GM23338 (cell line): ENCODE data around the gene MSMB. TPM values are rescaled to one million over a fixed set of nuclear protein-coding genes. Genes with fewer than 3 reads are reported as not detected.

ENCODE experiments used
- ATAC-seq: fragments of 200-7000 bp; cut with Tn5 transposase; 3 replicates; pipeline ENCODE4 v1.9.1; 2020
- DNase-seq: peaks from one replicate; pipeline ENCODE4 v3.0.0-alpha.2; 2015; ENCODE audit warnings: low spot score
- H2AFZ ChIP-seq: fragments of 200-600 bp; sonication (generic); 2 replicates; pipeline ENCODE4 v1.8.0; 2016; ENCODE audit warnings: antibody characterized with exemption, mild to moderate bottlenecking, moderate library complexity
- H3F3A ChIP-seq: fragments of 200-600 bp; sonication (generic); replicated peaks from 2 replicates; pipeline ENCODE4 v1.8.0; 2017; ENCODE audit warnings: antibody characterized with exemption, mixed run types, low read depth
- H3K27ac ChIP-seq: fragments of 200-600 bp; sonication (generic); 2 replicates; pipeline ENCODE4 v1.6.1; 2016; ENCODE audit warnings: low read depth
- H3K27me3 ChIP-seq: fragments of 200-600 bp; sonication (generic); 2 replicates; pipeline ENCODE4 v1.8.0; 2016; ENCODE audit warnings: mild to moderate bottlenecking, mixed run types, moderate library complexity; ENCODE audit not compliant: insufficient read depth
- H3K36me3 ChIP-seq: fragments of 200-600 bp; sonication (generic); 2 replicates; pipeline ENCODE4 v1.8.0; 2016; ENCODE audit warnings: mild to moderate bottlenecking; ENCODE audit not compliant: insufficient read depth
- H3K4me1 ChIP-seq: fragments of 200-600 bp; sonication (generic); 2 replicates; pipeline ENCODE4 v1.8.0; 2016; ENCODE audit warnings: mild to moderate bottlenecking, moderate library complexity; ENCODE audit not compliant: insufficient read depth
- H3K4me2 ChIP-seq: fragments of 200-600 bp; sonication (generic); 2 replicates; pipeline ENCODE4 v1.7.1; 2017; ENCODE audit warnings: mixed run types
- H3K4me3 ChIP-seq: fragments of 200-600 bp; sonication (generic); 2 replicates; pipeline ENCODE4 v1.6.1; 2016; ENCODE audit warnings: mixed run types
- H3K79me2 ChIP-seq: fragments of 200-600 bp; sonication (generic); replicated peaks from 2 replicates; pipeline ENCODE4 v1.8.0; 2017; ENCODE audit warnings: mild to moderate bottlenecking; ENCODE audit not compliant: insufficient read depth
- H3K9me2 ChIP-seq: fragments of 200-600 bp; sonication (generic); 2 replicates; pipeline ENCODE4 v1.8.0; 2017; ENCODE audit not compliant: insufficient read depth
- H4K20me1 ChIP-seq: fragments of 200-600 bp; sonication (generic); replicated peaks from 2 replicates; pipeline ENCODE4 v1.8.0; 2017; ENCODE audit warnings: mild to moderate bottlenecking; ENCODE audit not compliant: insufficient read depth
- H3K27ac Mint-ChIP-seq: 2 replicates; pipeline ENCODE4 v1.8.0; 2020; ENCODE audit warnings: inconsistent platforms, mild to moderate bottlenecking, moderate library complexity, mixed read lengths
- H3K27me3 Mint-ChIP-seq: 3 replicates; pipeline ENCODE4 v1.8.0; 2022; ENCODE audit warnings: low read depth, mild to moderate bottlenecking, moderate library complexity, mixed read lengths, inconsistent platforms; ENCODE audit not compliant: insufficient read depth, poor library complexity
- H3K36me3 Mint-ChIP-seq: 3 replicates; pipeline ENCODE4 v1.8.0; 2021; ENCODE audit warnings: low read depth, mild to moderate bottlenecking, inconsistent platforms, moderate library complexity, mixed read lengths
- H3K4me1 Mint-ChIP-seq: 3 replicates; pipeline ENCODE4 v1.8.0; 2020; ENCODE audit warnings: mild to moderate bottlenecking, inconsistent platforms, mixed read lengths
- H3K4me3 Mint-ChIP-seq: 3 replicates; pipeline ENCODE4 v1.8.0; 2021; ENCODE audit warnings: moderate library complexity, mild to moderate bottlenecking, inconsistent platforms, mixed read lengths
- H3K9me3 Mint-ChIP-seq: 3 replicates; pipeline ENCODE4 v1.8.0; 2020; ENCODE audit warnings: moderate library complexity, mild to moderate bottlenecking, inconsistent platforms, mixed read lengths
- CREB1 ChIP-seq: fragments of 250-450 bp; sonication (Bioruptor Pico); IDR thresholded peaks from 2 replicates; pipeline ENCODE4 v1.5.0; 2020; ENCODE audit warnings: low read depth, mild to moderate bottlenecking, moderate library complexity
- CTCF ChIP-seq, 2 experiments: fragments of 200-600 bp in 1 of 2; sonication (generic) in 1 of 2; conservative IDR thresholded peaks; 2 replicates each; pipeline versions ENCODE4 v1.5.1 to v1.6.1; 2016 to 2017; ENCODE audit warnings: antibody characterized with exemption in 2 of 2, low read depth in 2 of 2, mild to moderate bottlenecking in 2 of 2, moderate library complexity in 1 of 2
- EZH2 ChIP-seq: fragments of 200-600 bp; sonication (generic); IDR thresholded peaks from one replicate; pipeline ENCODE4 v1.8.0; 2017; ENCODE audit warnings: antibody characterized with exemption, mild to moderate bottlenecking, low read depth; ENCODE audit not compliant: unreplicated experiment
- EZH2phosphoT487 ChIP-seq: fragments of 200-600 bp; sonication (generic); IDR thresholded peaks from one replicate; pipeline ENCODE4 v1.8.1; 2018; ENCODE audit warnings: antibody characterized with exemption; ENCODE audit not compliant: unreplicated experiment
- JUNB ChIP-seq: IDR thresholded peaks from one replicate; pipeline ENCODE4 v1.6.1; 2016; ENCODE audit warnings: antibody characterized with exemption; ENCODE audit not compliant: unreplicated experiment
- NANOG ChIP-seq: IDR thresholded peaks from 2 replicates; pipeline ENCODE4 v1.6.1; 2016; ENCODE audit warnings: antibody characterized with exemption, borderline replicate concordance
- POLR2AphosphoS5 ChIP-seq: IDR thresholded peaks from 2 replicates; pipeline ENCODE4 v1.6.1; 2016; ENCODE audit warnings: antibody characterized with exemption, low read depth
- REST ChIP-seq: IDR thresholded peaks from one replicate; pipeline ENCODE4 v1.6.1; 2018; ENCODE audit warnings: antibody characterized with exemption; ENCODE audit not compliant: unreplicated experiment
- STAT1 ChIP-seq: IDR thresholded peaks from one replicate; pipeline ENCODE4 v1.6.1; 2016; ENCODE audit warnings: antibody characterized with exemption; ENCODE audit not compliant: unreplicated experiment
- ZNF114 ChIP-seq: fragments of 250-450 bp; sonication (Bioruptor Pico); IDR thresholded peaks from 2 replicates; pipeline ENCODE4 v1.5.0; 2020; ENCODE audit warnings: mild to moderate bottlenecking, moderate library complexity
- ZNF331 ChIP-seq: fragments of 250-450 bp; sonication (Bioruptor Pico); IDR thresholded peaks from 2 replicates; pipeline ENCODE4 v1.5.0; 2020; ENCODE audit warnings: low read depth, mild to moderate bottlenecking, moderate library complexity
- ZNF462 ChIP-seq: fragments of 250-450 bp; sonication (Bioruptor Pico); IDR thresholded peaks from 2 replicates; pipeline ENCODE4 v1.5.0; 2020; ENCODE audit warnings: mild to moderate bottlenecking, moderate library complexity
- polyA plus RNA-seq: library from polyadenylated mRNA; unstranded; fragments of >200 nt; fragmentation: Nextera tagmentation; extraction: Ambion mirVana; gene quantifications from 2 replicates; pipeline ENCODE4 v1.2.1, GENCODE V29; 2016
- total RNA-seq: library from RNA; depleted of rRNA; stranded (reverse); fragments of >200 nt; shearing (Covaris generic); gene quantifications from 2 replicates; pipeline ENCODE4 v1.2.3, GENCODE V29; 2014
- TF ChIP-seq, protein P1 (sequence below): IDR thresholded peaks from 2 replicates; pipeline ENCODE4 v1.6.1; 2016; ENCODE audit warnings: antibody characterized with exemption

Gene MSMB
- total and polyA plus RNA-seq, 2 experiments from 2014 or later, result not detected

DNA sequence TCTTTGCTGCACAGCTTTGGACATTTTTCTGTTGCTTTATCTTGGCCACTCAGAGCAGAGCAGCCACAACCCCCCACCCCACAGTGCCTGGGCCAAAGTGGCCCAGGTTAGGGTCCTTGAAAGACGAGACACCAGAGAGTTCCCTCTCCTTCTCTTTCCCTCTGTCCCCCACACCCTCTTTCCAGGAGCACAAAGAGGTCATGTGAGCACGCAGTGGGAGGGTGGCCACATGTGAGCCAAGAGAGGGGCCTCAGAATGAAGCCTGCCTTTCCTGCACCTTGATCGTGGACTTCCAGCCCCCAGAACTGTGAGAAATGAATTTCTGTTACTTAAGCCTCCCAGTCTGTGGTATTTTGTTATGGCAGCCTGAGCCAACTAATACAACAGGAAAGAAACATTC, 14.6 kb upstream of the MSMB start:
- Histone ChIP-seq H3K27me3 (no peaks in the 10 kb centered on the region), H3F3A (no peaks in the 10 kb centered on the region), H3K4me2 (no peak overlapping the region), H3K27ac (no peak overlapping the region), H3K36me3 (no peaks in the 10 kb centered on the region), H3K4me1 (no peaks in the 10 kb centered on the region), H3K79me2 (no peaks in the 10 kb centered on the region), H2AFZ (peak overlapping the region; percentile 78), H3K4me3 (no peak overlapping the region), H3K9me2 (no peaks in the 10 kb centered on the region), H4K20me1 (no peaks in the 10 kb centered on the region)
- Mint-ChIP-seq H3K27ac (no peak overlapping the region), H3K4me3 (no peak overlapping the region), H3K36me3 (no peaks in the 10 kb centered on the region), H3K9me3 (no peaks in the 10 kb centered on the region), H3K4me1 (peaks cover 5% of the 10 kb centered on the region; the same call in 1 of the 3 replicates), H3K27me3 (no peaks in the 10 kb centered on the region)
- DNase-seq, result no peak
- no peak; the same call in 2 of the 3 replicates for ATAC-seq
- TF ChIP-seq JUNB (no peak), POLR2AphosphoS5 (no peak), CREB1 (CRISPR knock-in tag) (no peak), ZNF462 (CRISPR knock-in tag) (no peak), ZNF114 (CRISPR knock-in tag) (no peak), ZNF331 (no peak), CTCF (conservative IDR thresholded peaks at IDR 0.05; ENCODE audit: low read depth in 2 of 2) (no peak), REST (no peak), STAT1 (no peak), NANOG (no peak), EZH2phosphoT487 (no peak), EZH2 (no peak)
- TF ChIP-seq, protein P1, sequence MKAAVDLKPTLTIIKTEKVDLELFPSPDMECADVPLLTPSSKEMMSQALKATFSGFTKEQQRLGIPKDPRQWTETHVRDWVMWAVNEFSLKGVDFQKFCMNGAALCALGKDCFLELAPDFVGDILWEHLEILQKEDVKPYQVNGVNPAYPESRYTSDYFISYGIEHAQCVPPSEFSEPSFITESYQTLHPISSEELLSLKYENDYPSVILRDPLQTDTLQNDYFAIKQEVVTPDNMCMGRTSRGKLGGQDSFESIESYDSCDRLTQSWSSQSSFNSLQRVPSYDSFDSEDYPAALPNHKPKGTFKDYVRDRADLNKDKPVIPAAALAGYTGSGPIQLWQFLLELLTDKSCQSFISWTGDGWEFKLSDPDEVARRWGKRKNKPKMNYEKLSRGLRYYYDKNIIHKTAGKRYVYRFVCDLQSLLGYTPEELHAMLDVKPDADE, result no peak
